CD4-positive, CD25-positive, alpha-beta regulatory T cell (primary cell): Measurements from ENCODE around the gene SMG6. TPM values are rescaled to one million over a fixed set of nuclear protein-coding genes. Genes with fewer than 3 reads are reported as not detected.

Experiments used
- ATAC-seq, 2 donors: fragments of 150-1000 bp; cut with Tn5 transposase; one replicate each; pipeline ENCODE4 v1.10.0; 2021; ENCODE audit warnings: low read depth in 2 of 2, moderate number of reproducible peaks in 2 of 2, moderate library complexity in 1 of 2
- DNase-seq, 3 donors: peaks; one replicate each; pipeline versions ENCODE4 v3.0.0 to v3.0.0-alpha.2; 2012 to 2022; ENCODE audit warnings: mixed read lengths in 1 of 3
- H3K27ac ChIP-seq: one replicate; pipeline ENCODE4 v1.7.0; 2013; ENCODE audit warnings: mild to moderate bottlenecking, low read length; ENCODE audit not compliant: insufficient read depth, poor library complexity, severe bottlenecking
- H3K27me3 ChIP-seq: one replicate; pipeline ENCODE4 v1.7.0; 2013; ENCODE audit warnings: low read length; ENCODE audit not compliant: control insufficient read depth, insufficient read depth
- H3K36me3 ChIP-seq: one replicate; pipeline ENCODE4 v1.7.0; 2013; ENCODE audit warnings: mild to moderate bottlenecking, low read length, moderate library complexity; ENCODE audit not compliant: control insufficient read depth, insufficient read depth
- H3K4me1 ChIP-seq: 2 replicates; pipeline ENCODE4 v1.7.0; 2013; ENCODE audit warnings: mild to moderate bottlenecking, low read length; ENCODE audit not compliant: insufficient read depth, control insufficient read depth, poor library complexity, severe bottlenecking
- H3K4me3 ChIP-seq: one replicate; pipeline ENCODE4 v1.7.0; 2013; ENCODE audit warnings: low read depth, mild to moderate bottlenecking, low read length, moderate library complexity
- H3K9me3 ChIP-seq, 2 experiments: 1 replicate in 1 of 2; 2 replicates in 1 of 2; pipeline ENCODE4 v1.7.0; 2013; ENCODE audit warnings: low read length in 2 of 2, mild to moderate bottlenecking in 1 of 2, moderate library complexity in 1 of 2; ENCODE audit not compliant: control insufficient read depth in 2 of 2
- H3K27ac Mint-ChIP-seq, 3 donors: one replicate each; pipeline ENCODE4 v1.8.0; 2020 to 2022; ENCODE audit warnings: mild to moderate bottlenecking in 3 of 3, mixed read lengths in 3 of 3, moderate library complexity in 2 of 3
- H3K27me3 Mint-ChIP-seq: one replicate; pipeline ENCODE4 v1.8.0; 2022; ENCODE audit warnings: mild to moderate bottlenecking, mixed read lengths
- H3K36me3 Mint-ChIP-seq: one replicate; pipeline ENCODE4 v1.8.0; 2020; ENCODE audit warnings: mixed read lengths
- H3K4me1 Mint-ChIP-seq, 4 donors: one replicate each; pipeline ENCODE4 v1.8.0; 2020 to 2022; ENCODE audit warnings: mixed read lengths in 4 of 4, mild to moderate bottlenecking in 1 of 4
- H3K4me3 Mint-ChIP-seq, 4 donors: one replicate each; pipeline ENCODE4 v1.8.0; 2020 to 2022; ENCODE audit warnings: mild to moderate bottlenecking in 4 of 4, mixed read lengths in 4 of 4, moderate library complexity in 3 of 4
- H3K9me3 Mint-ChIP-seq, 7 donors: one replicate each; pipeline ENCODE4 v1.8.0; 2020 to 2022; ENCODE audit warnings: mixed read lengths in 7 of 7, mild to moderate bottlenecking in 3 of 7, moderate library complexity in 2 of 7
- polyA plus RNA-seq, 4 donors: library from polyadenylated mRNA; unstranded; fragments of 300-500 nt; fragmentation: Illumina TruSeq; gene quantifications; one replicate each; pipeline ENCODE4 v1.2.3, GENCODE V29; 2021
- total RNA-seq: library from RNA; stranded (reverse); gene quantifications from one replicate; pipeline ENCODE4 v1.2.3, GENCODE V29; 2022

SMG6 gene
- total and polyA plus RNA-seq, 5 donors from 2014 or later = 3.3 to 42.9 (median 4.9) TPM

- Mint-ChIP-seq H3K27ac (peak overlapping the region in 1 of 3 donors; percentile 80), H3K9me3 (no peaks in the 10 kb centered on the region), H3K27me3 (peaks cover 36% of the 10 kb centered on the region), H3K4me3 (no peak overlapping the region), H3K36me3 (no peaks in the 10 kb centered on the region), H3K4me1 (no peaks in the 10 kb centered on the region)
- ATAC-seq (no peak), DNase-seq (no peak)
- H3K27me3 ChIP-seq = no peaks in the 10 kb centered on the region
- no peaks in the 10 kb centered on the region for H3K36me3 ChIP-seq
- no peak overlapping the region for H3K4me3 ChIP-seq
- no peaks in the 10 kb centered on the region for H3K4me1 ChIP-seq
- H3K27ac ChIP-seq = no peak overlapping the region
- H3K9me3 ChIP-seq = no peaks in the 10 kb centered on the region
These were observed 291.1 kb downstream of the SMG6 start for GRCh38 chr17:2012499-2012898.

DNA sequence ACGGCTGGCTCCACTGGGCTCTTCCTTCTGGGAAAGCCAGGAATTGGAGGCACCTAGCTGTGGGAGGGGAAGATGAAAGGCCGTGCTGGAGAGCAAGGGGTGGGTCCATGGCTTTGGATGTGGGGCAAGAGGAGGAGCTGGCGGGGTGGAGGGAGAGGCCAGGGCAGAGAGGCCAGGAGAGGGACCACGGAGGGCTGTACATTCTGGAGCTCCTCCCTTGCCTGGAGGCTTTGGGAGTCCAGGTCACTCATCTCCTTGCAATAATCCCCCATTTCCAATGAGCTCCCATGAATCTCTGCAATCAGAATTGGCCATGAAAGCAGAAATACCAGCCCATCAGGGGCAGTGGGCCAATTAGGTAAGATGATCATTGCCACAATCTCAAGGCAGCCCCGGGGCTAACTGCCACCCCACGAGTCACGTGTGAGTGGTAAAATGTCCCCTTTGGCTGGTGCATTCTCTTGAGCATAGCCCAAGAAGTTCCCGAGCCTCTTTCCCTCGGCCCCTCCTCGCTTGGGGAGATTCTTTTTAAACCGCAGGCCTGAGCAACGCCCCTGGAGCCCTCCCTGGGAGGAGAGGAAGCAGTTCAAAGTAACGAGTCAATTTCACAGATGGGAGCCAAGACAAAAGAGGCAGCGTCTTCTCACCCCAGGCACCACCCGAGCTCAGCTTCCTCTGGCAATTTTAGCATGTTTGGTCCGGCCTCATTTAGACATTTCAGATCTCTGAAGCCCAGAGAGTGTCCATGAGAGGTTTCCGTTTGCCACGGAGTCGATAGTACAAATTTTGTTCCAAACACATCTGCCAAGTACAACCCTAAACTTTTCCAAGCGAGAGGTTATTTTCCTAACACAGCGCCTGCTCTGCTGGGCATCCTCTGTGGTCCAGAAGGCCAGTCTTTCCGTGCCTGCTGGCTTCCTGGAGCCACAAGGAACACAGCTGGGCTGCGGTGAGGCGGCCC is 291.9 kb downstream of the SMG6 start:
- Mint-ChIP-seq H3K36me3 (no peaks in the 10 kb centered on the region), H3K9me3 (no peaks in the 10 kb centered on the region), H3K27me3 (peaks cover 34% of the 10 kb centered on the region), H3K27ac (no peak overlapping the region), H3K4me1 (no peaks in the 10 kb centered on the region), H3K4me3 (no peak overlapping the region)
- Histone ChIP-seq H3K9me3 (no peaks in the 10 kb centered on the region), H3K36me3 (no peaks in the 10 kb centered on the region), H3K27me3 (no peaks in the 10 kb centered on the region), H3K27ac (no peak overlapping the region), H3K4me3 (no peak overlapping the region), H3K4me1 (no peaks in the 10 kb centered on the region)
- DNase-seq (no peak), ATAC-seq (no peak)

Other genes starting within 250 kb of the SMG6 start
- 1.3 TPM for gene HIC1, start 248.7 kb downstream of the SMG6 start, total RNA-seq
- gene HIC1, start 248.7 kb downstream of the SMG6 start, polyA plus RNA-seq = under 1 TPM in 3 of 4 donors, not detected in 1; 0.14 to 0.75 (median 0.54) TPM
- 2.9 TPM for gene SRR, start 165 bp upstream of the SMG6 start, total RNA-seq
- gene SRR, start 165 bp upstream of the SMG6 start, polyA plus RNA-seq = 1 to 10 TPM; 4.2 to 9.2 (median 8.5) TPM
- gene TSR1, start 32.7 kb upstream of the SMG6 start, total RNA-seq = 25.1 TPM
- gene TSR1, start 32.7 kb upstream of the SMG6 start, polyA plus RNA-seq = 10 to 100 TPM; 11.4 to 17.0 (median 14.5) TPM
- gene SGSM2, start 33.7 kb upstream of the SMG6 start, total RNA-seq = 107 TPM
- gene SGSM2, start 33.7 kb upstream of the SMG6 start, polyA plus RNA-seq = 1 to 10 TPM; 5.6 to 8.0 (median 5.8) TPM
- 93.4 TPM for gene MNT, start 97.3 kb upstream of the SMG6 start, total RNA-seq
- 1 to 10 TPM in 2 of 4 donors, under 1 TPM in 2; 0.50 to 1.1 (median 0.97) TPM for gene MNT, start 97.3 kb upstream of the SMG6 start, polyA plus RNA-seq
- 39.2 TPM for gene METTL16, start 208.1 kb upstream of the SMG6 start, total RNA-seq
- 10 to 100 TPM; 12.9 to 18.1 (median 16.3) TPM for gene METTL16, start 208.1 kb upstream of the SMG6 start, polyA plus RNA-seq